SIG-M5 treated with dmso at 0.1 percent for 504 hours (cell line): ENCODE measurements around the gene SLC12A1.

Experiments
- DNase-seq: peaks from one replicate; lab custom pipeline; 2025; ENCODE audit not compliant: unreplicated experiment; lab: John Stamatoyannopoulos, UW

The SLC12A1 gene

GRCh38 chr15:48345516-48345915, 139.4 kb downstream of the SLC12A1 start:
- no peak for DNase-seq

- peak; percentile 45 for DNase-seq
Measured at GRCh38 chr15:48352474-48353072, 146.5 kb downstream of the SLC12A1 start.
